ENCODE measurements around the gene GRPEL1. TPM values are rescaled to one million over a fixed set of nuclear protein-coding genes. Genes with fewer than 3 reads are reported as not detected.

GRPEL1 gene
- total and polyA plus RNA-seq, 2 of the 8 experiments (the other 6 are each of a cell fraction or from before 2014, with no cell fraction given): 13.5 to 39.9 TPM

GRCh38 chr4:7096236-7096635 is 28.4 kb upstream of the GRPEL1 start (continued):
- TF ChIP-seq CHD7 (IDR thresholded peaks at IDR 0.05; ENCODE audit: insufficient replicate concordance, low read length) (no peak), TEAD4 (IDR thresholded peaks at IDR 0.05; ENCODE audit: low read depth, low read length) (no peak), RAD21 (IDR thresholded peaks at IDR 0.05 in 1 of 2, conservative IDR thresholded peaks at IDR 0.05 in 1 of 2; ENCODE audit: low read depth in 2 of 2, low read length in 2 of 2) (no peak), SIX5 (IDR thresholded peaks at IDR 0.05; ENCODE audit: low read depth, low read length) (no peak), POLR2A (IDR thresholded peaks at IDR 0.05; ENCODE audit: control extremely low read depth in 1 of 2, low read depth in 2 of 2, low read length in 2 of 2) (no peak), CBX8 (IDR thresholded peaks at IDR 0.05; ENCODE audit: borderline replicate concordance, low read depth, low read length) (no peak), MAX (IDR thresholded peaks at IDR 0.05) (no peak), RXRA (IDR thresholded peaks at IDR 0.05; ENCODE audit: insufficient read depth, low read depth, low read length) (no peak), NANOG (IDR thresholded peaks at IDR 0.05; ENCODE audit: insufficient read depth, low read depth, low read length, poor library complexity, severe bottlenecking) (no peak), JUND (IDR thresholded peaks at IDR 0.05; ENCODE audit: low read length) (no peak), SP2 (IDR thresholded peaks at IDR 0.05; ENCODE audit: low read length) (no peak), KDM5A (IDR thresholded peaks at IDR 0.05; ENCODE audit: low read length) (no peak), SP1 (IDR thresholded peaks at IDR 0.05; ENCODE audit: low read depth, low read length) (no peak)
